Tibial nerve (tissue), 3 donors: ENCODE results near the gene PTGDR2.

Source experiments
- CTCF ChIP-seq, 5 experiments: fragments of 200-600 bp in 3 of 5; fragments of 450-650 bp in 2 of 5; sonication (generic) in 3 of 5; IDR thresholded peaks; one replicate each; pipeline ENCODE4 v1.5.1; 2016 to 2019; ENCODE audit warnings: antibody characterized with exemption in 5 of 5, mild to moderate bottlenecking in 3 of 5, moderate library complexity in 2 of 5
- POLR2A ChIP-seq, 2 donors: fragments of 450-650 bp; IDR thresholded peaks; one replicate each; pipeline ENCODE4 v1.6.1; 2017; ENCODE audit warnings: antibody characterized with exemption in 2 of 2, mild to moderate bottlenecking in 2 of 2, moderate library complexity in 2 of 2

DNA sequence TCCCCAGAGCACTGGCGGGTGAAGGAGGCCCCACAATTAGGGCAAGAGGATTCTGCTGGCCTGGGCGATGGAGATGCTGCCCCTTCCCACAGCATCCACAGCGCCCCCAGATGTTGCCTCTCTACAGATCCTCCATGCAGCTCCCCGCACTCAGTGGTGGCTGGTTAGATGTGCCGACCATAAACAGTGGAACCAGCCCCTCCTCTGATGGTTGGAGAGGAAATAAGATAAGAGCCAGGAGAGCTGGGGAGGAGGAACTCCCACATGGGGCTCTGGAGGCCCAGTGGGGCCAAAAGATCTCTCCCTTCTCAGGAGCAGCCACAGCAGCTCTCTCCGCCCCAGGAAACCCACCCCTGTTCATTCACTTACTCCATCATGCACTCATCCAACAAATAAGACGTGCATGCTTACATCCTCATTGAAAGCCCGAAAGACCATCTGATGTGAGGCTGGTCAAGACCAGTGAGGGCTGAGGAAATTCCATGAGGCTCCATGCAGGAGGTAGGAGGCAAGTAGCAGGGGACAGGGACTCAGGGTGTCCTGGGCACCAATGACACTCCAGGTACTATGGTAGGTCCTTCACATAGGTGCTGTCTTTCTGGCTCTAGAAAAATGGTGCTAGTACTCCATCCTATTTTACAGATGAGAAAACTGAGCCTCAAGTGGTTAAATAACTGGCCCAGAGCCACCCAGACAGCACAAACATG lies 1.5 kb downstream of the PTGDR2 start:
- TF ChIP-seq CTCF (IDR thresholded peaks at IDR 0.05) (no peak), POLR2A (IDR thresholded peaks at IDR 0.05) (no peak)
